Right ventricle myocardium inferior (tissue), 1 donor: Measurements from ENCODE around the gene HMX2. TPM values are rescaled to one million over a fixed set of nuclear protein-coding genes. Genes with fewer than 3 reads are reported as not detected.
"Not testable (repeated sequence)": the region's sequence is repeated elsewhere in the genome, so short reads cannot be mapped to it uniquely, and the experiment has no call there.

Experiments used
- ATAC-seq: fragments of 200-7000 bp; cut with Tn5 transposase; one replicate; pipeline ENCODE4 v1.9.1; 2020; ENCODE audit warnings: mild to moderate bottlenecking, moderate library complexity
- DNase-seq: peaks from one replicate; pipeline ENCODE4 v3.0.0; 2021; ENCODE audit errors: missing footprints
- intact Hi-C: fragments of 100-400 bp; cut with DNase I; formaldehyde crosslinking; loops from one replicate; pipeline ENCODE4 v1.11.0; 2022
- total RNA-seq: library from RNA; stranded (reverse); fragmentation: NEBNext Ultra II Directional; extraction: Animal tissue kit (Norgen Biotek cat#: 25700); gene quantifications from one replicate; pipeline ENCODE4 v1.2.1, GENCODE V29; 2021
- donor health status: DM: no; HTN: yes; CAD: no; lungs with severe emphysema.

Gene HMX2
- total RNA-seq, 1 donor from 2014 or later, result not detected

GRCh38 chr10:123149162-123149567, 1.2 kb downstream of the HMX2 start:
- intact Hi-C loops, result no loop called here
- DNase-seq, result no peak
- no peak for ATAC-seq

GRCh38 chr10:123149568-123150270, 1.8 kb downstream of the HMX2 start:
- ATAC-seq (no peak), DNase-seq (no peak)

GRCh38 chr10:123150271-123150985, 2.5 kb downstream of the HMX2 start:
- ATAC-seq (no peak), DNase-seq (no peak)
- intact Hi-C loops, result no loop called here

More at GRCh38 chr10:123149568-123150270, 1.8 kb downstream of the HMX2 start:
- intact Hi-C loops, result no loop called here

- DNase-seq (peak; percentile 68), ATAC-seq (no peak)
- intact Hi-C loops, result no loop called here
Observed at GRCh38 chr10:123150986-123151736, 3.2 kb downstream of the HMX2 start.

GRCh38 chr10:123151737-123152135, 3.8 kb downstream of the HMX2 start:
- ATAC-seq (no peak), DNase-seq (no peak)
- intact Hi-C loops, result no loop called here

GRCh38 chr10:123153486-123154091, 5.7 kb downstream of the HMX2 start:
- intact Hi-C loops, result no loop called here
- DNase-seq (peak; percentile 40), ATAC-seq (no peak)

- ATAC-seq (peak; percentile 99), DNase-seq (peak; percentile 99)
- intact Hi-C loops, result no loop called here
Observed at GRCh38 chr10:123154092-123154710, 6.3 kb downstream of the HMX2 start, which contains the start of gene BUB3. BUB3 (plus strand) TSS chr10:123154402; CDS start chr10:123154918, 516 bp downstream.

GRCh38 chr10:123154711-123155505, 7.0 kb downstream of the HMX2 start:
- DNase-seq (peak; percentile 74), ATAC-seq (peak; percentile 58)
- intact Hi-C loops, result no loop called here

- DNase-seq (no peak), ATAC-seq (no peak)
- intact Hi-C loops, result no loop called here
Observed at GRCh38 chr10:123156078-123156477, 8.1 kb downstream of the HMX2 start.

- ATAC-seq (no peak), DNase-seq (no peak)
- intact Hi-C loops, result no loop called here
Observed at GRCh38 chr10:123157210-123157609, 9.3 kb downstream of the HMX2 start.

- ATAC-seq (no peak), DNase-seq (no peak)
- intact Hi-C loops, result no loop called here
Observed at GRCh38 chr10:123158682-123159081, 10.7 kb downstream of the HMX2 start.

- intact Hi-C loops, result no loop called here
- DNase-seq, result no peak
- ATAC-seq, result no peak
Observed at GRCh38 chr10:123160311-123160980, 12.5 kb downstream of the HMX2 start.

- ATAC-seq (no peak), DNase-seq (no peak)
- intact Hi-C loops, result no loop called here
Observed at GRCh38 chr10:123164319-123164718, 16.4 kb downstream of the HMX2 start.

GRCh38 chr10:123165445-123166072, 17.6 kb downstream of the HMX2 start:
- ATAC-seq, result no peak
- DNase-seq, result no peak
- intact Hi-C loops, result no loop called here

GRCh38 chr10:123166618-123167017, 18.7 kb downstream of the HMX2 start:
- no peak for ATAC-seq
- DNase-seq, result no peak
- intact Hi-C loops, result no loop called here

GRCh38 chr10:123170961-123171360, 23.0 kb downstream of the HMX2 start:
- DNase-seq (no peak), ATAC-seq (no peak)
- intact Hi-C loops, result no loop called here

- ATAC-seq, DNase-seq, intact Hi-C loops: not testable (repeated sequence)
Observed at GRCh38 chr10:123171616-123172015, 23.7 kb downstream of the HMX2 start.
